ENCODE results near the gene GDAP1L1. TPM values are rescaled to one million over a fixed set of nuclear protein-coding genes. Genes with fewer than 3 reads are reported as not detected.

GDAP1L1 gene
- polyA plus RNA-seq, 1 donor from 2014 or later: 216 TPM

- Histone ChIP-seq H3K27me3 (ENCODE audit: insufficient read depth, low read depth, low read length) (no peaks in the 10 kb centered on the region), H3K9me3 (ENCODE audit: low read length) (no peaks in the 10 kb centered on the region), H3K36me3 (ENCODE audit: insufficient read depth, low read length) (no peaks in the 10 kb centered on the region), H3K4me2 (ENCODE audit: low read length) (no peak overlapping the region), H3F3A (ENCODE audit: insufficient read depth, low read length, poor library complexity, severe bottlenecking) (no peaks in the 10 kb centered on the region), H3K79me2 (replicated peaks; ENCODE audit: insufficient read depth, low read length) (no peaks in the 10 kb centered on the region), H3K4me3 (ENCODE audit: low read length) (no peak overlapping the region), H4K20me1 (ENCODE audit: insufficient read depth) (no peaks in the 10 kb centered on the region), H3K9ac (ENCODE audit: low read length) (no peak overlapping the region), H3K9me2 (ENCODE audit: insufficient read depth, low read length) (no peaks in the 10 kb centered on the region), H3K27ac (ENCODE audit: low read length) (no peak overlapping the region), H2AFZ (ENCODE audit: low read depth, low read length) (no peak overlapping the region)
- TF ChIP-seq SMC3 (conservative IDR thresholded peaks at IDR 0.05; ENCODE audit: poor library complexity) (no peak), POLR2AphosphoS5 (IDR thresholded peaks at IDR 0.05) (no peak), CTCF (IDR thresholded peaks at IDR 0.05; ENCODE audit: poor library complexity, severe bottlenecking) (no peak), RAD21 (conservative IDR thresholded peaks at IDR 0.05) (no peak), EZH2 (IDR thresholded peaks at IDR 0.05; ENCODE audit: borderline replicate concordance, insufficient read depth, low read length, poor library complexity, severe bottlenecking) (no peak), EP300 (conservative IDR thresholded peaks at IDR 0.05; ENCODE audit: poor library complexity, severe bottlenecking) (no peak), MXI1 (conservative IDR thresholded peaks at IDR 0.05; ENCODE audit: poor library complexity, severe bottlenecking) (no peak), TAF1 (IDR thresholded peaks at IDR 0.05; ENCODE audit: low read depth) (no peak), REST (IDR thresholded peaks at IDR 0.05; ENCODE audit: borderline replicate concordance) (no peak)
Observed at GRCh38 chr20:44222027-44222426, 25.1 kb upstream of the GDAP1L1 start.

- H3F3A ChIP-seq (ENCODE audit: insufficient read depth, low read length, poor library complexity, severe bottlenecking): no peaks in the 10 kb centered on the region
- no peak overlapping the region for H3K27ac ChIP-seq (ENCODE audit: low read length)
- H3K27me3 ChIP-seq (ENCODE audit: insufficient read depth, low read depth, low read length): no peaks in the 10 kb centered on the region
- no peaks in the 10 kb centered on the region for H4K20me1 ChIP-seq (ENCODE audit: insufficient read depth)
- H3K79me2 ChIP-seq (replicated peaks; ENCODE audit: insufficient read depth, low read length): no peaks in the 10 kb centered on the region
- no peaks in the 10 kb centered on the region for H3K9me3 ChIP-seq (ENCODE audit: low read length)
- TF ChIP-seq REST (IDR thresholded peaks at IDR 0.05; ENCODE audit: borderline replicate concordance): no peak
- no peak for TF ChIP-seq EZH2 (IDR thresholded peaks at IDR 0.05; ENCODE audit: borderline replicate concordance, insufficient read depth, low read length, poor library complexity, severe bottlenecking)
- no peak for TF ChIP-seq CTCF (IDR thresholded peaks at IDR 0.05; ENCODE audit: poor library complexity, severe bottlenecking)
- TF ChIP-seq SMC3 (conservative IDR thresholded peaks at IDR 0.05; ENCODE audit: poor library complexity): no peak
- no peak for TF ChIP-seq RAD21 (conservative IDR thresholded peaks at IDR 0.05)
- TF ChIP-seq EP300 (conservative IDR thresholded peaks at IDR 0.05; ENCODE audit: poor library complexity, severe bottlenecking): no peak
- no peak for TF ChIP-seq POLR2AphosphoS5 (IDR thresholded peaks at IDR 0.05)
- no peak for TF ChIP-seq TAF1 (IDR thresholded peaks at IDR 0.05; ENCODE audit: low read depth)
- TF ChIP-seq MXI1 (conservative IDR thresholded peaks at IDR 0.05; ENCODE audit: poor library complexity, severe bottlenecking): no peak
- H2AFZ ChIP-seq (ENCODE audit: low read depth, low read length): no peak overlapping the region
- no peaks in the 10 kb centered on the region for H3K36me3 ChIP-seq (ENCODE audit: insufficient read depth, low read length)
- no peak overlapping the region for H3K9ac ChIP-seq (ENCODE audit: low read length)
- H3K4me2 ChIP-seq (ENCODE audit: low read length): no peak overlapping the region
- no peak overlapping the region for H3K4me3 ChIP-seq (ENCODE audit: low read length)
- no peaks in the 10 kb centered on the region for H3K9me2 ChIP-seq (ENCODE audit: insufficient read depth, low read length)
Observed at GRCh38 chr20:44222633-44223368, 24.3 kb upstream of the GDAP1L1 start.

Data from neural cell (in vitro differentiated cells).